Mucosa of descending colon (tissue), 3 donors: Measurements from ENCODE around the gene DOCK1. TPM values are rescaled to one million over a fixed set of nuclear protein-coding genes. Genes with fewer than 3 reads are reported as not detected.
"Not testable (repeated sequence)": the region's sequence is repeated elsewhere in the genome, so short reads cannot be mapped to it uniquely, and the experiment has no call there.

Source experiments
- ATAC-seq: fragments of 200-7000 bp; cut with Tn5 transposase; one replicate; pipeline ENCODE4 v1.9.1; 2020; ENCODE audit warnings: mild to moderate bottlenecking, moderate library complexity
- DNase-seq, 3 donors: peaks; one replicate each; pipeline ENCODE4 v3.0.0-alpha.2; 2020
- H3K36me3 ChIP-seq: fragments of 200-600 bp; one replicate; pipeline ENCODE4 v1.8.0; 2021; ENCODE audit warnings: low read depth, mild to moderate bottlenecking
- H3K4me1 ChIP-seq: fragments of 200-600 bp; one replicate; pipeline ENCODE4 v1.8.0; 2021; ENCODE audit warnings: low read depth, mild to moderate bottlenecking
- H3K4me3 ChIP-seq: fragments of 200-600 bp; one replicate; pipeline ENCODE4 v1.8.0; 2021; ENCODE audit warnings: mild to moderate bottlenecking
- H3K9me3 ChIP-seq: fragments of 200-600 bp; one replicate; pipeline ENCODE4 v1.8.0; 2021; ENCODE audit warnings: mild to moderate bottlenecking
- intact Hi-C, 2 donors: fragments of 100-400 bp; cut with DNase I in 1 of 2; cut with micrococcal nuclease in 1 of 2; formaldehyde crosslinking; loops; one replicate each; pipeline versions ENCODE4 v1.11.0 to v1.11.1; 2022; cut with DNase I, micrococcal nuclease
- total RNA-seq, 3 donors: library from RNA; stranded (reverse); fragmentation: NEBNext Ultra II Directional in 2 of 3; extraction: Animal tissue kit (Norgen Biotek cat#: 25700) in 2 of 3; gene quantifications; one replicate each; pipeline versions ENCODE4 v1.2.1 to v1.2.4, GENCODE V29; 2021 to 2023
- TF ChIP-seq, protein P1 (sequence below): fragments of 200-600 bp; IDR thresholded peaks from one replicate; pipeline ENCODE4 v1.8.0; 2022; ENCODE audit warnings: antibody characterized with exemption, mild to moderate bottlenecking
- donor health status: DM: no; HTN: no; CAD: no; lungs with moderate emphysema.
- donor health status: DM: no; HTN: no; CAD: no.
- donor health status: DM: no; HTN: yes; CAD: no.

Gene DOCK1
- total RNA-seq, 3 donors from 2014 or later = 56.5 to 103 (median 74.1) TPM

DNA sequence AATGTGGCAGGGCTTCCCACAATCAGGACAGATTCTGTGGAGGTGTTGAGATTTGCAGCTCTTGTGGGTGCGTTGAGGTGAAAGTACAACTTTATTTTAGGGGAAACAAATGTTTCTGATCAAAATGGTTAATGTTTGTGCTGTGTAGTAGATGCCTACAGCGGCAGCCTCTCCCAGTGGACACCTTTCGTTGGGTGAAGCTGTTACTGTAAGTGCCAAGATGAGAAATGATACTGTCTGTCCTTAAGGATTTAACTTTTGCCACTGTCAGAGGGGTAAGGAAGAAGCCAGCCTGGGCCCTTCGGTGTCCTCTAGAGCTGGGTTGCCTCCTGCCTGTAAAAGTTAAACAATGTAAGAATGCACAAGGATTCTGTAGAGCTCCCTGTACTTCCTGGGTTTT is 27.9 kb downstream of the DOCK1 start:
- DNase-seq (no peak), ATAC-seq (no peak)
- TF ChIP-seq, protein P1, sequence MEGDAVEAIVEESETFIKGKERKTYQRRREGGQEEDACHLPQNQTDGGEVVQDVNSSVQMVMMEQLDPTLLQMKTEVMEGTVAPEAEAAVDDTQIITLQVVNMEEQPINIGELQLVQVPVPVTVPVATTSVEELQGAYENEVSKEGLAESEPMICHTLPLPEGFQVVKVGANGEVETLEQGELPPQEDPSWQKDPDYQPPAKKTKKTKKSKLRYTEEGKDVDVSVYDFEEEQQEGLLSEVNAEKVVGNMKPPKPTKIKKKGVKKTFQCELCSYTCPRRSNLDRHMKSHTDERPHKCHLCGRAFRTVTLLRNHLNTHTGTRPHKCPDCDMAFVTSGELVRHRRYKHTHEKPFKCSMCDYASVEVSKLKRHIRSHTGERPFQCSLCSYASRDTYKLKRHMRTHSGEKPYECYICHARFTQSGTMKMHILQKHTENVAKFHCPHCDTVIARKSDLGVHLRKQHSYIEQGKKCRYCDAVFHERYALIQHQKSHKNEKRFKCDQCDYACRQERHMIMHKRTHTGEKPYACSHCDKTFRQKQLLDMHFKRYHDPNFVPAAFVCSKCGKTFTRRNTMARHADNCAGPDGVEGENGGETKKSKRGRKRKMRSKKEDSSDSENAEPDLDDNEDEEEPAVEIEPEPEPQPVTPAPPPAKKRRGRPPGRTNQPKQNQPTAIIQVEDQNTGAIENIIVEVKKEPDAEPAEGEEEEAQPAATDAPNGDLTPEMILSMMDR = no peak
- Histone ChIP-seq H3K4me1 (peaks cover 7% of the 10 kb centered on the region), H3K9me3 (no peaks in the 10 kb centered on the region), H3K4me3 (no peak overlapping the region), H3K36me3 (no peaks in the 10 kb centered on the region)
- intact Hi-C loops = no loop called here

- no peaks in the 10 kb centered on the region for H3K9me3 ChIP-seq
- H3K36me3 ChIP-seq = no peaks in the 10 kb centered on the region
- no peak overlapping the region for H3K4me3 ChIP-seq
- ATAC-seq (peak; percentile 14), DNase-seq (no peak)
- intact Hi-C loops = no loop called here
- TF ChIP-seq, protein P1 = no peak
- H3K4me1 ChIP-seq = peaks cover 7% of the 10 kb centered on the region
Measured at GRCh38 chr10:126935263-126935946, 30.2 kb downstream of the DOCK1 start.

- H3K4me3 ChIP-seq = no peak overlapping the region
- no peaks in the 10 kb centered on the region for H3K9me3 ChIP-seq
- DNase-seq = no peak
- no peaks in the 10 kb centered on the region for H3K36me3 ChIP-seq
- intact Hi-C loops = no loop called here
- ATAC-seq = no peak
- TF ChIP-seq, protein P1 = no peak
- H3K4me1 ChIP-seq = peaks cover 6% of the 10 kb centered on the region
Measured at GRCh38 chr10:126937026-126937425, 31.8 kb downstream of the DOCK1 start.

DNA sequence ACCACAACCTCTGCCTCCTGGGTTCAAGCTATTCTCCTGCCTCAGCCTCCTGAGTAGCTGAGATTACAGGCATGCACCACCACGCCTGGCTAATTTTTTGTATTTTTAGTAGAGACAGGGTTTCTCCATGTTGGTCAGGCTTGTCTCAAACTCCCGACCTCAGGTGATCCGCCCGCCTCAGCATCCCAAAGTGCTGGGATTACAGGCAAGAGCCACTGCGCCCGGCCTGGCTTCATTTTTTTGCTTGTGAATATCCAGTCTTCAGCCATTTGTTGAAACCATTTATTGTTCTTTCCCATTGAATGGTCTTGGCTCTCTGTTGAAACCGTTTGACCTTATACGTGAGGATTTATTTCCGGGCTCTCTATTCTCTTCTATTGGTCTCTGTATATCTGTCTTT is 32.9 kb downstream of the DOCK1 start:
- H3K4me1 ChIP-seq, ATAC-seq, H3K9me3 ChIP-seq, intact Hi-C loops, H3K4me3 ChIP-seq, DNase-seq, H3K36me3 ChIP-seq: not testable (repeated sequence)

DNA sequence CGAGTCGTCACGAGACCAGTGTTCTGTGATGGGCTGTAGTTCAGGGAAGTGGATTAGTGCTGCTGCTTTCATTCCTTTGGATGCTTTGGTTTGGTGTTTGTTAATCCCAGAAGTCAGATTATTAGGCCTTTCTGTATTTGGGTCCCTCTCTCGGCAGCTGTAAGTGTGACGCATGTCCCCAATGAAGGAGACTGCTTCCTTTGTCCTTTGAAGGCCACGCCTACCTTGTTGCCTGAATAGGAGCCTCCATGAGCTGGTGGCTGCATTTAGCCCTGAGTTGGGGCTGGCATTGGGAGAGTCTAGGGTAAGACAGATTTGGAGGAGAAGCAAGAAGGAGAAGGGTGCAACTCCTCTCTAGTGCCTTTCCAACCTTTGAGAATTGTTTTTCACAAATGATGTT is 34.5 kb downstream of the DOCK1 start:
- ATAC-seq (no peak), DNase-seq (no peak)
- Histone ChIP-seq H3K4me1 (peaks cover 6% of the 10 kb centered on the region), H3K4me3 (no peak overlapping the region), H3K9me3 (no peaks in the 10 kb centered on the region), H3K36me3 (no peaks in the 10 kb centered on the region)
- TF ChIP-seq, protein P1 = no peak
- intact Hi-C loops = no loop called here

- peak; percentile 35 for ATAC-seq
Measured at GRCh38 chr10:126940670-126941310, 35.6 kb downstream of the DOCK1 start.

More at GRCh38 chr10:126940670-126941310, 35.6 kb downstream of the DOCK1 start:
- Histone ChIP-seq H3K36me3 (no peaks in the 10 kb centered on the region), H3K4me3 (no peak overlapping the region), H3K4me1 (peaks cover 6% of the 10 kb centered on the region), H3K9me3 (no peaks in the 10 kb centered on the region)
- TF ChIP-seq, protein P1 = no peak
- intact Hi-C loops = no loop called here
- DNase-seq = no peak
